H9 (cell line): ENCODE measurements around the gene FLNC. TPM values are rescaled to one million over a fixed set of nuclear protein-coding genes. Genes with fewer than 3 reads are reported as not detected.

Source experiments
- DNase-seq: peaks from one replicate; pipeline ENCODE4 v3.0.0-alpha.2; 2017
- H2AFZ ChIP-seq: one replicate; pipeline ENCODE4 v1.6.1; 2013; ENCODE audit warnings: mild to moderate bottlenecking, low read length, control low read depth, moderate library complexity
- H2AK5ac ChIP-seq: 2 replicates; pipeline ENCODE4 v1.6.1; 2013; ENCODE audit warnings: low read length, control low read depth, mixed read lengths; ENCODE audit not compliant: insufficient read length
- H2BK120ac ChIP-seq: one replicate; pipeline ENCODE4 v1.6.1; 2013; ENCODE audit warnings: low read depth, mild to moderate bottlenecking, low read length, control low read depth, inconsistent platforms; ENCODE audit not compliant: poor library complexity, severe bottlenecking
- H2BK12ac ChIP-seq: 2 replicates; pipeline ENCODE4 v1.6.1; 2013; ENCODE audit warnings: low read length, control low read depth, mixed read lengths, low read depth; ENCODE audit not compliant: insufficient read length
- H2BK15ac ChIP-seq: 2 replicates; pipeline ENCODE4 v1.6.1; 2013; ENCODE audit warnings: low read depth, low read length, control low read depth
- H2BK20ac ChIP-seq: one replicate; pipeline ENCODE4 v1.6.1; 2013; ENCODE audit warnings: low read depth, mild to moderate bottlenecking, low read length, control low read depth, inconsistent platforms; ENCODE audit not compliant: poor library complexity, severe bottlenecking
- H2BK5ac ChIP-seq: 2 replicates; pipeline ENCODE4 v1.6.1; 2013; ENCODE audit warnings: low read length, control low read depth, mixed read lengths; ENCODE audit not compliant: insufficient read length
- H3K14ac ChIP-seq: 2 replicates; pipeline ENCODE4 v1.6.1; 2013; ENCODE audit warnings: low read length, control low read depth; ENCODE audit not compliant: insufficient read depth
- H3K18ac ChIP-seq: 2 replicates; pipeline ENCODE4 v1.6.1; 2013; ENCODE audit warnings: low read depth, mild to moderate bottlenecking, mixed read lengths, low read length, control low read depth; ENCODE audit not compliant: insufficient read length
- H3K23ac ChIP-seq: 2 replicates; pipeline ENCODE4 v1.6.1; 2013; ENCODE audit warnings: low read length, control low read depth, mixed read lengths, low read depth; ENCODE audit not compliant: insufficient read length
- H3K23me2 ChIP-seq: 2 replicates; pipeline ENCODE4 v1.6.1; 2013; ENCODE audit warnings: low read depth, mild to moderate bottlenecking, mixed read lengths, low read length, control low read depth; ENCODE audit not compliant: insufficient read length, poor library complexity, severe bottlenecking
- H3K27ac ChIP-seq: 2 replicates; pipeline ENCODE4 v1.5.1; 2013; ENCODE audit warnings: low read length, control low read depth, mixed read lengths, low read depth; ENCODE audit not compliant: insufficient read length
- H3K27me3 ChIP-seq: 2 replicates; pipeline ENCODE4 v1.6.1; 2013; ENCODE audit warnings: low read length, control low read depth, inconsistent platforms; ENCODE audit not compliant: insufficient read depth
- H3K4ac ChIP-seq: 2 replicates; pipeline ENCODE4 v1.6.1; 2013; ENCODE audit warnings: low read depth, mild to moderate bottlenecking, control low read depth, inconsistent platforms, low read length, moderate library complexity
- H3K4me1 ChIP-seq: 2 replicates; pipeline ENCODE4 v1.6.1; 2013; ENCODE audit warnings: low read length, control low read depth, inconsistent platforms; ENCODE audit not compliant: insufficient read depth
- H3K4me2 ChIP-seq: 2 replicates; pipeline ENCODE4 v1.6.1; 2013; ENCODE audit warnings: low read length, control low read depth, mixed read lengths; ENCODE audit not compliant: insufficient read length, insufficient read depth
- H3K56ac ChIP-seq: 2 replicates; pipeline ENCODE4 v1.6.1; 2013; ENCODE audit warnings: low read depth, mild to moderate bottlenecking, mixed read lengths, low read length, control low read depth; ENCODE audit not compliant: insufficient read length
- H3K79me1 ChIP-seq: 2 replicates; pipeline ENCODE4 v1.6.1; 2013; ENCODE audit warnings: low read depth, mild to moderate bottlenecking, moderate library complexity, low read length, control low read depth, inconsistent platforms; ENCODE audit not compliant: insufficient read depth, poor library complexity, severe bottlenecking
- H3K79me2 ChIP-seq: 2 replicates; pipeline ENCODE4 v1.6.1; 2013; ENCODE audit warnings: low read length, control low read depth, inconsistent platforms; ENCODE audit not compliant: insufficient read depth
- H3K9ac ChIP-seq: 2 replicates; pipeline ENCODE4 v1.6.1; 2013; ENCODE audit warnings: low read length, control low read depth, mixed read lengths; ENCODE audit not compliant: insufficient read length; ENCODE audit errors: extremely low read depth
- H3K9me3 ChIP-seq: one replicate; pipeline ENCODE4 v1.6.1; 2013; ENCODE audit warnings: low read depth, low read length, inconsistent platforms; ENCODE audit not compliant: control insufficient read depth
- H3T11ph ChIP-seq: one replicate; pipeline ENCODE4 v1.6.1; 2013; ENCODE audit warnings: mild to moderate bottlenecking, low read length, control low read depth, inconsistent platforms
- H4K20me1 ChIP-seq: one replicate; pipeline ENCODE4 v1.6.1; 2013; ENCODE audit not compliant: control insufficient read depth, insufficient read length, insufficient read depth
- H4K5ac ChIP-seq: 2 replicates; pipeline ENCODE4 v1.6.1; 2013; ENCODE audit warnings: low read depth, mild to moderate bottlenecking, mixed read lengths, low read length, control low read depth; ENCODE audit not compliant: insufficient read length
- H4K8ac ChIP-seq: replicated peaks from 2 replicates; pipeline ENCODE4 v1.6.1; 2013; ENCODE audit warnings: low read length, control low read depth, mixed read lengths, low read depth; ENCODE audit not compliant: insufficient read length
- H4K91ac ChIP-seq: 2 replicates; pipeline ENCODE4 v1.6.1; 2013; ENCODE audit warnings: low read depth, mild to moderate bottlenecking, moderate library complexity, mixed read lengths, low read length, control low read depth; ENCODE audit not compliant: insufficient read length
- H3K27ac Mint-ChIP-seq, 3 experiments: 2 replicates in 2 of 3; 3 replicates in 1 of 3; pipeline ENCODE4 v1.8.0; 2020 to 2021; ENCODE audit warnings: mixed read lengths in 3 of 3, mild to moderate bottlenecking in 1 of 3, moderate library complexity in 1 of 3
- H3K27me3 Mint-ChIP-seq: 2 replicates; pipeline ENCODE4 v1.8.0; 2021; ENCODE audit warnings: low read depth, mild to moderate bottlenecking, moderate library complexity, mixed read lengths
- H3K36me3 Mint-ChIP-seq, 3 experiments: 2 replicates in 2 of 3; 3 replicates in 1 of 3; pipeline ENCODE4 v1.8.0; 2020 to 2021; ENCODE audit warnings: low read depth in 3 of 3, mixed read lengths in 3 of 3; ENCODE audit not compliant: insufficient read depth in 1 of 3
- H3K4me1 Mint-ChIP-seq, 2 experiments: 2 replicates each; pipeline ENCODE4 v1.8.0; 2020; ENCODE audit warnings: mixed read lengths in 2 of 2
- H3K4me3 Mint-ChIP-seq, 2 experiments: 2 replicates in 1 of 2; 3 replicates in 1 of 2; pipeline ENCODE4 v1.8.0; 2020 to 2021; ENCODE audit warnings: mild to moderate bottlenecking in 2 of 2, mixed read lengths in 2 of 2, moderate library complexity in 1 of 2
- H3K9me3 Mint-ChIP-seq, 2 experiments: 2 replicates in 1 of 2; 3 replicates in 1 of 2; pipeline ENCODE4 v1.8.0; 2020; ENCODE audit warnings: mild to moderate bottlenecking in 2 of 2, mixed read lengths in 2 of 2, moderate library complexity in 1 of 2
- WGBS: extraction: QIAGEN DNeasy Blood & Tissue Kit; methylation state at CpG from one replicate; pipeline ENCODE4 v1.1.7; 2013; ENCODE audit warnings: missing lambda C conversion rate, low lambda C conversion rate, mixed read lengths; ENCODE audit not compliant: insufficient read length; ENCODE audit errors: extremely low coverage; 5-methylcytosine and 5-hydroxymethylcytosine counted together
- total RNA-seq: library from RNA; stranded (reverse); gene quantifications from 2 replicates; pipeline ENCODE4 v1.2.1, GENCODE V29; 2021
- TF ChIP-seq, protein P1 (sequence below): fragments of 200-600 bp; sonication (generic); conservative IDR thresholded peaks from 3 replicates; pipeline ENCODE4 v1.8.0; 2021; ENCODE audit warnings: antibody characterized with exemption, mild to moderate bottlenecking

FLNC gene
- total RNA-seq, 1 experiment from 2014 or later = 12.2 TPM

DNA sequence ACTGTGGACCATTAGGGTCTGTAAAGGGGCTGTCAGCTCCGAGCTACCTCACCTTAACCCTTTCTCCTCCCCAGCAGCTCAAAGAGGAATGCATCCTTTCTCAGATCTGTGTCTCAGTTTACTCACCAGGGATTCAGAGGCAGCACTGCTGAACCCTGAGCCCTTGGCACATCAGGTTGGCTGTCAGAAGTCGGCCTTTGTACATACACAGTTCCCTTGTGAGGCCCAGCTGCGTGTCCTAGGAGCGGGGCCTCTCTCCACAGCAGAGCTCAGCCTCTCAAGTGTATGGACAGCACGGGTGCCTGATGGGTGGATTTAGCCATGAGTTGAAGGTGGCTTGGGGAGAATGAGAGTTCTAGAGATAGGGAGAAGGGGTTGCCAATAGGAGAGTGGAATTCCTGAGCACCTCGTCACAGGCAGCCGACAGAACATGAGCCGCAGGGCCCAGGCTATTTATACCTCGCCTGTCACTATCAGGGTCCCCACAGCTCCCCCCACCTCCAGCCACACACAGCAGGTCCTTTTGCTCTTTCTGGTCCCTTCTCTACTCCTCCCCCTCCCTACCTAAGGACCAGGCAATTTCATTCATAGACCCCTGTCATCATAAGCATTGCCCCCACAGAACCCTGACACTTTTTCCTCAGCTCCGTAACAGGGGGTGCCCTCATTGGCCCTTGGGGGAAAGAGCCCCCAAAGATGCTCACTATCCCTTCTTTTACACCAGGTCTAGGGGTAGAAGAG lies 2.1 kb upstream of the FLNC start:
- Histone ChIP-seq H2BK12ac (no peak overlapping the region), H3K4ac (no peak overlapping the region), H3K9ac (no peak overlapping the region), H3K79me2 (no peaks in the 10 kb centered on the region), H4K5ac (no peak overlapping the region), H2BK20ac (no peak overlapping the region), H3K23me2 (peaks cover 22% of the 10 kb centered on the region), H3K27ac (no peak overlapping the region), H2BK5ac (no peak overlapping the region), H3K9me3 (no peaks in the 10 kb centered on the region), H3T11ph (no peak overlapping the region), H3K23ac (no peak overlapping the region), H2BK15ac (no peak overlapping the region), H4K91ac (no peak overlapping the region), H3K18ac (no peak overlapping the region), H3K79me1 (no peaks in the 10 kb centered on the region), H3K14ac (no peak overlapping the region), H3K4me2 (no peak overlapping the region), H3K27me3 (peaks cover 11% of the 10 kb centered on the region; the same call in 1 of the 2 replicates), H4K20me1 (no peaks in the 10 kb centered on the region), H3K56ac (no peak overlapping the region), H2AK5ac (no peak overlapping the region), H2AFZ (no peak overlapping the region), H4K8ac (no peak overlapping the region), H3K4me1 (peaks cover 3% of the 10 kb centered on the region; the same call in 1 of the 2 replicates), H2BK120ac (no peak overlapping the region)
- DNase-seq = no peak
- WGBS = no CpG with 5 or more reads among the region's 10 CpGs
- H3K4me1 Mint-ChIP-seq = peaks cover 24 to 39% of the 10 kb centered on the region in 2 experiments
- peak overlapping the region in 1 of 3 experiments; percentile 44; a peak in 1 of 7 replicates for H3K27ac Mint-ChIP-seq
- H3K27me3 Mint-ChIP-seq = peaks cover 45% of the 10 kb centered on the region
- H3K36me3 Mint-ChIP-seq = no peaks in the 10 kb centered on the region
- peak overlapping the region in 1 of 2 experiments; percentile 56; a peak in 2 of 5 replicates for H3K4me3 Mint-ChIP-seq
- TF ChIP-seq, protein P1, sequence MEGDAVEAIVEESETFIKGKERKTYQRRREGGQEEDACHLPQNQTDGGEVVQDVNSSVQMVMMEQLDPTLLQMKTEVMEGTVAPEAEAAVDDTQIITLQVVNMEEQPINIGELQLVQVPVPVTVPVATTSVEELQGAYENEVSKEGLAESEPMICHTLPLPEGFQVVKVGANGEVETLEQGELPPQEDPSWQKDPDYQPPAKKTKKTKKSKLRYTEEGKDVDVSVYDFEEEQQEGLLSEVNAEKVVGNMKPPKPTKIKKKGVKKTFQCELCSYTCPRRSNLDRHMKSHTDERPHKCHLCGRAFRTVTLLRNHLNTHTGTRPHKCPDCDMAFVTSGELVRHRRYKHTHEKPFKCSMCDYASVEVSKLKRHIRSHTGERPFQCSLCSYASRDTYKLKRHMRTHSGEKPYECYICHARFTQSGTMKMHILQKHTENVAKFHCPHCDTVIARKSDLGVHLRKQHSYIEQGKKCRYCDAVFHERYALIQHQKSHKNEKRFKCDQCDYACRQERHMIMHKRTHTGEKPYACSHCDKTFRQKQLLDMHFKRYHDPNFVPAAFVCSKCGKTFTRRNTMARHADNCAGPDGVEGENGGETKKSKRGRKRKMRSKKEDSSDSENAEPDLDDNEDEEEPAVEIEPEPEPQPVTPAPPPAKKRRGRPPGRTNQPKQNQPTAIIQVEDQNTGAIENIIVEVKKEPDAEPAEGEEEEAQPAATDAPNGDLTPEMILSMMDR = no peak
- H3K9me3 Mint-ChIP-seq = no peaks in the 10 kb centered on the region
